ENCODE measurements around the gene DUSP21. TPM values are rescaled to one million over a fixed set of nuclear protein-coding genes. Genes with fewer than 3 reads are reported as not detected.

Gene DUSP21
- total RNA-seq, 6 donors from 2014 or later, result not detected

DNA sequence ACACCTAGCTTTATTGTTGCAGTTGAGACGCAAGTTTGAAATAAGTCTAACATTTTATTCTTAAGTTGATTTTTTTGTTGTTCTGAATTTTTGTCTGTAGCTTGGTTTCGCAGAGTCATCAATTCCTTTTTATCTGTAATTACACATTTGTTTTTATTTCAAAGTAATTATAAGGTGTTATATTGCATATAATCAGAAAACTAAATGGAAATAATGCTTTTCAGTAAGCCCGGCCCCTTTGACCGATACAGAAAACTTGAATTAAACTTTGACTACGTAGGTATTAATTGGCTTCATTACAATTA is 31.3 kb downstream of the DUSP21 start:
- WGBS, 2 donors, result 12 to 23% methylated on average over 5 of the region's 5 CpGs
- DNase-seq, result no peak
- ATAC-seq (ENCODE audit: low FRiP score in 2 of 2), result no peak
- peaks cover 2 to 48% (median 24%) of the 10 kb centered on the region in 4 donors for H3K4me1 ChIP-seq
- H3K9me3 ChIP-seq, result no peaks in the 10 kb centered on the region
- H3K27ac ChIP-seq, result peak overlapping the region in 3 of 4 donors; percentile 98 to 99 (median 99)
- TF ChIP-seq CTCF (IDR thresholded peaks at IDR 0.05) (no peak), POLR2A (IDR thresholded peaks at IDR 0.05) (no peak), EP300 (IDR thresholded peaks at IDR 0.05) (no peak), POLR2AphosphoS5 (IDR thresholded peaks at IDR 0.05) (no peak)
- peak overlapping the region; percentile 67 to 79 (median 71) for H3K4me3 ChIP-seq
- no peaks in the 10 kb centered on the region for H3K36me3 ChIP-seq
- H3K27me3 ChIP-seq, result no peaks in the 10 kb centered on the region

GRCh38 chrX:44876086-44876485 is 32.3 kb downstream of the DUSP21 start:
- ATAC-seq (ENCODE audit: low FRiP score in 2 of 2) (no peak), DNase-seq (no peak)
- H3K4me1 ChIP-seq, result peaks cover 2 to 44% (median 23%) of the 10 kb centered on the region in 4 donors
- H3K4me3 ChIP-seq, result peak overlapping the region in 2 of 4 donors; percentile 75 to 79
- H3K27me3 ChIP-seq, result no peaks in the 10 kb centered on the region
- WGBS, 2 donors, result 14 to 32% methylated on average over 4 of the region's 4 CpGs
- TF ChIP-seq CTCF (IDR thresholded peaks at IDR 0.05), result no peak
- TF ChIP-seq POLR2AphosphoS5 (IDR thresholded peaks at IDR 0.05), result no peak
- no peak for TF ChIP-seq EP300 (IDR thresholded peaks at IDR 0.05)
- no peak for TF ChIP-seq POLR2A (IDR thresholded peaks at IDR 0.05)
- H3K9me3 ChIP-seq, result no peaks in the 10 kb centered on the region
- H3K27ac ChIP-seq, result peak overlapping the region in 1 of 4 donors; percentile 99
- no peaks in the 10 kb centered on the region for H3K36me3 ChIP-seq

DNA sequence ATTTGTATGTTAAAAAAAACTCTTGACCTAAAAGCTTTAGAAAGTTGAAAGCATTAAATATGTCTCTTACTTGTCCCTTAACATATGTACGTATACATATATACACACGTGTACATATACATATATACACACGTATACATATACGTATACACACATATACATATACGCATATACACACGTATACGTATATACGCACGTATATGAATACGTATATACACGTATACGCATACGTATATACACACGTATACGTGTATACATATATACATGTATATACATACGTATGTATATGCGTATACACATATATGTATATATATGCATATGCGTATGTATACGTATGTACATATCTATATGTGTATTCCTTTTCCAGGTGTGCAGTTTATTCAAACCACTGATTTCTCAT is 32.9 kb downstream of the DUSP21 start:
- H3K27ac ChIP-seq, result no peak overlapping the region
- H3K27me3 ChIP-seq, result no peaks in the 10 kb centered on the region
- H3K4me3 ChIP-seq, result no peak overlapping the region
- 83 to 90% methylated on average over 19 of the region's 19 CpGs for WGBS, 2 donors
- TF ChIP-seq POLR2AphosphoS5 (IDR thresholded peaks at IDR 0.05), result no peak
- TF ChIP-seq CTCF (IDR thresholded peaks at IDR 0.05), result no peak
- TF ChIP-seq POLR2A (IDR thresholded peaks at IDR 0.05), result no peak
- no peak for TF ChIP-seq EP300 (IDR thresholded peaks at IDR 0.05)
- no peaks in the 10 kb centered on the region for H3K36me3 ChIP-seq
- DNase-seq (no peak), ATAC-seq (ENCODE audit: low FRiP score in 2 of 2) (no peak)
- peaks cover 2 to 45% (median 22%) of the 10 kb centered on the region in 4 donors for H3K4me1 ChIP-seq
- no peaks in the 10 kb centered on the region for H3K9me3 ChIP-seq

GRCh38 chrX:44878780-44879179 is 35.0 kb downstream of the DUSP21 start:
- no peak overlapping the region for H3K27ac ChIP-seq
- DNase-seq (no peak), ATAC-seq (ENCODE audit: low FRiP score in 2 of 2) (no peak)
- H3K9me3 ChIP-seq, result no peaks in the 10 kb centered on the region
- peaks cover 2 to 62% (median 21%) of the 10 kb centered on the region in 4 donors for H3K4me1 ChIP-seq
- WGBS, 2 donors, result 65 to 81% methylated on average over 6 to 8 of the region's 8 CpGs
- TF ChIP-seq EP300 (IDR thresholded peaks at IDR 0.05), result no peak
- TF ChIP-seq POLR2AphosphoS5 (IDR thresholded peaks at IDR 0.05), result no peak
- TF ChIP-seq POLR2A (IDR thresholded peaks at IDR 0.05), result no peak
- TF ChIP-seq CTCF (IDR thresholded peaks at IDR 0.05), result no peak
- no peak overlapping the region for H3K4me3 ChIP-seq
- no peaks in the 10 kb centered on the region for H3K36me3 ChIP-seq
- H3K27me3 ChIP-seq, result no peaks in the 10 kb centered on the region

DNA sequence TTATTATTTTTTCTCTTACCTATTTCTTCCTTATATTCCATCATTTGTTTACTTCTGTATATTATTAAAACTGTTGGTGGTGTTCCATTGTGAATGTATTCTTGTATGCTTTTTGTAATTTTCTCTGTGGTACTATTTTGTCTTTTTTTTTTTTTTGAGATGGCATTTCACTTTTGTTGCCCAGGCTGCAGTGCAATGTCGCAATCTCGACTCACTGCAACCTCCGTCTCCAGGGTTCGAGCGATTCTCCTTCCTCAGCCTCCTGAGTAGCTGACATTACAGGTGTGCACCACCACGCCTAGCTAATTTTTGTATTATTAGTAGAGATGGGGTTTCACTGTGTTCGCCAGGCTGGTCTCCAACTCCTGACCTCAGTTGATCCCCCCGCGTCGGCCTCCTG is 37.7 kb downstream of the DUSP21 start:
- no peaks in the 10 kb centered on the region for H3K27me3 ChIP-seq
- DNase-seq (no peak), ATAC-seq (ENCODE audit: low FRiP score in 2 of 2) (no peak)
- TF ChIP-seq CTCF (IDR thresholded peaks at IDR 0.05) (no peak), POLR2AphosphoS5 (IDR thresholded peaks at IDR 0.05) (no peak), POLR2A (IDR thresholded peaks at IDR 0.05) (no peak), EP300 (IDR thresholded peaks at IDR 0.05) (no peak)
- H3K27ac ChIP-seq, result no peak overlapping the region
- H3K4me3 ChIP-seq, result no peak overlapping the region
- no peaks in the 10 kb centered on the region for H3K36me3 ChIP-seq
- peaks cover 2 to 52% (median 16%) of the 10 kb centered on the region in 4 donors for H3K4me1 ChIP-seq
- H3K9me3 ChIP-seq, result no peaks in the 10 kb centered on the region
- 86 to 91% methylated on average over 10 of the region's 10 CpGs for WGBS, 2 donors

Data from upper lobe of left lung (tissue), 6 donors.